ENCODE measurements around the gene OXA1L.

- TF ChIP-seq CTCF (IDR thresholded peaks at IDR 0.05) (no peak), POLR2A (IDR thresholded peaks at IDR 0.05) (no peak)
These were observed 13.7 kb downstream of the OXA1L start for GRCh38 chr14:22780105-22780679.
